ENCODE measurements around the gene CITED4. TPM values are rescaled to one million over a fixed set of nuclear protein-coding genes. Genes with fewer than 3 reads are reported as not detected.

Gene CITED4
- polyA plus RNA-seq, 3 donors, result 2.4 to 18.8 (median 17.1) TPM

GRCh38 chr1:40831001-40831732 lies 31.0 kb downstream of the CITED4 start:
- no peak for DNase-seq
- Histone ChIP-seq H3K36me3 (replicated peaks in 1 of 2; ENCODE audit: control insufficient read depth in 1 of 2, insufficient read depth in 2 of 2, low read length in 2 of 2) (no peaks in the 10 kb centered on the region), H3K4me1 (ENCODE audit: control insufficient read depth in 1 of 2, insufficient read depth in 2 of 2, low read length in 2 of 2) (peaks cover 1 to 2% of the 10 kb centered on the region in 2 donors), H3K4me2 (replicated peaks; ENCODE audit: extremely low read depth, low read length, poor library complexity, severe bottlenecking) (no peak overlapping the region), H2AFZ (ENCODE audit: insufficient read depth, low read depth, low read length, poor library complexity, severe bottlenecking) (no peak overlapping the region), H3K9me3 (replicated peaks in 1 of 2; ENCODE audit: control insufficient read depth in 1 of 2, insufficient read depth in 1 of 2, low read length in 2 of 2) (no peaks in the 10 kb centered on the region), H3K9ac (ENCODE audit: insufficient read depth, low read length, poor library complexity, severe bottlenecking) (no peak overlapping the region), H3K27ac (ENCODE audit: low read depth in 1 of 2, low read length in 2 of 2) (no peak overlapping the region), H3K79me2 (ENCODE audit: insufficient read depth, low read length) (no peaks in the 10 kb centered on the region), H3K27me3 (ENCODE audit: control insufficient read depth in 2 of 2, insufficient read depth in 2 of 2, low read length in 2 of 2) (no peaks in the 10 kb centered on the region), H3K4me3 (replicated peaks in 1 of 3; ENCODE audit: low read depth in 2 of 3, low read length in 3 of 3) (no peak overlapping the region), H4K20me1 (ENCODE audit: insufficient read depth, low read length) (no peaks in the 10 kb centered on the region)
- Mint-ChIP-seq H3K36me3 (no peaks in the 10 kb centered on the region), H3K4me3 (no peak overlapping the region), H3K27ac (no peak overlapping the region), H3K27me3 (ENCODE audit: low read depth in 3 of 3) (peaks cover 0 to 6% (median 2%) of the 10 kb centered on the region in 3 donors), H3K9me3 (no peaks in the 10 kb centered on the region), H3K4me1 (peaks cover 4% of the 10 kb centered on the region)
- WGBS (ENCODE audit: insufficient coverage), result 98% methylated on average over 18 of the region's 22 CpGs
- intact Hi-C loops (cut with micrococcal nuclease), result no loop called here
- TF ChIP-seq CTCF (IDR thresholded peaks at IDR 0.05), result no peak

- Histone ChIP-seq H3K4me1 (ENCODE audit: control insufficient read depth in 1 of 2, insufficient read depth in 2 of 2, low read length in 2 of 2) (peaks cover 8 to 9% of the 10 kb centered on the region in 2 donors), H3K27me3 (ENCODE audit: control insufficient read depth in 2 of 2, insufficient read depth in 2 of 2, low read length in 2 of 2) (no peaks in the 10 kb centered on the region), H3K79me2 (ENCODE audit: insufficient read depth, low read length) (no peaks in the 10 kb centered on the region), H3K9me3 (replicated peaks in 1 of 2; ENCODE audit: control insufficient read depth in 1 of 2, insufficient read depth in 1 of 2, low read length in 2 of 2) (no peaks in the 10 kb centered on the region), H3K36me3 (replicated peaks in 1 of 2; ENCODE audit: control insufficient read depth in 1 of 2, insufficient read depth in 2 of 2, low read length in 2 of 2) (no peaks in the 10 kb centered on the region), H3K4me2 (replicated peaks; ENCODE audit: extremely low read depth, low read length, poor library complexity, severe bottlenecking) (no peak overlapping the region), H3K9ac (ENCODE audit: insufficient read depth, low read length, poor library complexity, severe bottlenecking) (no peak overlapping the region), H3K27ac (ENCODE audit: low read depth in 1 of 2, low read length in 2 of 2) (no peak overlapping the region), H2AFZ (ENCODE audit: insufficient read depth, low read depth, low read length, poor library complexity, severe bottlenecking) (no peak overlapping the region), H4K20me1 (ENCODE audit: insufficient read depth, low read length) (no peaks in the 10 kb centered on the region), H3K4me3 (replicated peaks in 1 of 3; ENCODE audit: low read depth in 2 of 3, low read length in 3 of 3) (no peak overlapping the region)
- DNase-seq, result no peak
- Mint-ChIP-seq H3K27me3 (ENCODE audit: low read depth in 3 of 3) (peaks cover 0 to 6% (median 2%) of the 10 kb centered on the region in 3 donors), H3K9me3 (no peaks in the 10 kb centered on the region), H3K4me3 (no peak overlapping the region), H3K36me3 (no peaks in the 10 kb centered on the region), H3K4me1 (peaks cover 11% of the 10 kb centered on the region), H3K27ac (no peak overlapping the region)
- intact Hi-C loops (cut with micrococcal nuclease), result no loop called here
- TF ChIP-seq CTCF (IDR thresholded peaks at IDR 0.05), result no peak
- 89% methylated on average over 3 of the region's 13 CpGs for WGBS (ENCODE audit: insufficient coverage)
Measured at GRCh38 chr1:40830419-40830943, 31.7 kb downstream of the CITED4 start.

All from CD14-positive monocyte (primary cell).